HG03108 (cell line): ENCODE results near the gene C1R.
"Not testable (repeated sequence)": the region's sequence is repeated elsewhere in the genome, so short reads cannot be mapped to it uniquely, and the experiment has no call there.

Experiments used
- ATAC-seq: cut with Tn5 transposase; IDR thresholded peaks from one replicate; pipeline ENCODE4 v1.9.1; 2021; ENCODE audit warnings: moderate library complexity; ENCODE audit not compliant: unreplicated experiment

Gene C1R

DNA sequence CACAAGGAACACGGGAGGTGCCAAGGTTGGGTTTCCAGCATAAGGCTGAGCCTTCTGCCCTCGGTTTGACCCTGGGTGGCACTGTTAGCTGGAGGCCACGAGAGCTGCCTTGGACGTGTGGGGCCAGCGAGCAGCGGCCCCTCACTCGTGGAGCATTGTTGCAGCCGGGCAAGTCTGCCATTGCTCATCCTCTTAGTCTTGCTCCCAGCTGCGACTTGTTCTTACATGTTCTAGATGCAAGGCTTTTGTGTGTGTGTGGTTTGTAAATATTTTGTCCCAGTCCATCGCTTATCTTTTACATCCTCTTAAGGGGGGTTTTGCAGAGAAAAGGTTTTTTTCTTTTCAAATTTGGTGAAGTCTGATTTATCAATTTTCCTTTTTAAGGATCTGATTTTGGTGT lies 52.8 kb downstream of the C1R start:
- ATAC-seq = no peak

GRCh38 chr12:7038591-7038990 lies 53.7 kb downstream of the C1R start:
- no peak for ATAC-seq

DNA sequence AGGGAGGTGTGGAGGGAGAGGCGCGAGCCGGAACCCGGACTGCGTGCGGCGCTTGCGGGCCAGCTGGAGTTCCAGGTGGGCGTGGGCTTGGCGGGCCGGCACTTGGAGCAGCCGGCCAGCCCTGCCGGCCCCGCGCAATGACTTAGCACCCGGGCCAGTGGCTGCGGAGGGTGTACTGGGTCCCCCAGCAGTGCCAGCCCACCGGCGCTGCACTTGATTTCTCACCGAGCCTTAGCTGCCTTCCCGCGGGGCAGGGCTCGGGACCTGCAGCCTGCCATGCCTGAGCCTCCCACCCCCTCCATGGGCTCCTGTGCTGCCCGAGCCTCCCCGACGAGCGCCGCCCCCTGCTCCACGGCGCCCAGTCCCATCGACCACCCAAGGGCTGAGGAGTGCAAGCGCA lies 54.8 kb downstream of the C1R start:
- not testable (repeated sequence) for ATAC-seq

DNA sequence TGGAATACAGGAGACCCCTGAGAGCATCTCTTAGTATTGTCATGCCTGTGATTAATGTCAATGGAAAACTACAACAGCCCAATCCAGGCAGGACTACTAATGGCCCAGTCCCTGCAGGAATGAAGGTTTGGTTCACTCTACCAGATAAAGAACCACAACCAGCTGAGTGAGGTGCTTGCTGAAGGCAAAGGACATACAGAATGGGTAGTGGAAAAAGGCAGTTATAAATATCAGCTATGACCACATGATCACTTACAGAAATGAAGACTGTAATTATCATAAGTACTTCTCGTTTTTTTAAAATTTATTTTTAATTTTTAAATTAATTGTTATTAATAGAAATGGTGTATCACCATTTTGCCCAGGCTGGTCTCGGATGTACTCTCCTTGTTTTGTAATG lies 56.8 kb downstream of the C1R start:
- ATAC-seq = no peak

DNA sequence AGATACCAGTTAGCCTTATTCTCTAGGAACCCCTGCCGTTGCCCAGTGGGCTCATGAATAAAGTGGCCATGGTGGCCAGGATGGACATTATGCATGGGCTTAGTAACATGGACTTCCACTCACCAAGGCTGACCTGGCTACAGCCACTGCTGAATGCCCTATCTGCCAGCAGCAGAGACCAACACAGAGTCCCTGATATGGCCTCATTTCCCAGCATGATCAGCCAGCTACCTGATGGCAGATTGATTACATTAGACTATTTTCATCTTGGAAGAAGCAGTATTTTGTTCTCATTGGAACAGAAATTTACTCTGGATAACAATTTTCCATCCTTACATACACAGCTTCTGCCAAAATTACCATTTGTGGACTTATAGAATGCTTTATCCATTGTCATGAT lies 57.8 kb downstream of the C1R start:
- no peak for ATAC-seq

DNA sequence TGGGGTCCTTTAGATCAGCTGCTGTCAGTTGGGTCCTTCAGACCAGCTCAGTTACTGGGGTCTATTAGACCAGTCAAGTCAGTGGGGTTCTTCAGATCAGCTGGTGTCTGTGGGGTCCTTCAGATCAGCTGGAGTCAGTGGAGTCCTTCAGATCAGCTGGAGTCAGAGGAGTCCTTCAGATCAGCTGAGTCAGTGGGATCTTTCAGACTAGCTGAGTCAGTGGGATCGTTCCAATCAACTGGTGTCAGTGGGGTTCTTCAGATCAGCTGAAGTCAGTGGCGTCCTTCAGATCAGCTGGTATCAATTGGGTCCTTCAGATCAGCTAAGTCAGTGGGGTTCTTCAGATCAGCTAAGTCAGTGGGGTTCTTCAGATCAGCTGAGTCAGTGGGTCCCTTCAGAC lies 59.3 kb downstream of the C1R start:
- no peak for ATAC-seq

DNA sequence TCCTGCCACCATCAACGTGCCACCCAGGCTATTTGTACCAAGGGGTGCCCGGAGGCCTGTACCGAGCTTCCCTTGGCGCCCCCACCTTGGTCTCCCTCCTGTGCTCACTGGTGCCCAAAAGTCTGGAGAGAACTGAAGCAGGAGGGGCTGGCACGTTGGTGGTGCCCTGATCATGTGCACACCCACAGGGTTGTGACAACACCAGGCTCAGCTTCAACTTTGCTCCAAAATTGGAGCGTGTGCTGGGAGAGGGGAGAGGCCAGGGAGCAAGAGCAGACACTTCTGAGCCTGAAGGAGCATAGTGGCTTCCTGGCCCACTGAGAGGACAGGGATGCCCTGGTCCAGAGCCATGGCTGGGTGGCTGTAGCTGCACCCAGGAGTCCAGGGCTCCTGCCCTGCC lies 60.9 kb downstream of the C1R start:
- no peak for ATAC-seq
